ENCODE data around the gene GTPBP6.
A peak's percentile ranks its signal among the peaks of the same experiment; 100 is the strongest.
"Not testable (repeated sequence)": the region's sequence is repeated elsewhere in the genome, so short reads cannot be mapped to it uniquely, and the experiment has no call there.

Gene GTPBP6

DNA sequence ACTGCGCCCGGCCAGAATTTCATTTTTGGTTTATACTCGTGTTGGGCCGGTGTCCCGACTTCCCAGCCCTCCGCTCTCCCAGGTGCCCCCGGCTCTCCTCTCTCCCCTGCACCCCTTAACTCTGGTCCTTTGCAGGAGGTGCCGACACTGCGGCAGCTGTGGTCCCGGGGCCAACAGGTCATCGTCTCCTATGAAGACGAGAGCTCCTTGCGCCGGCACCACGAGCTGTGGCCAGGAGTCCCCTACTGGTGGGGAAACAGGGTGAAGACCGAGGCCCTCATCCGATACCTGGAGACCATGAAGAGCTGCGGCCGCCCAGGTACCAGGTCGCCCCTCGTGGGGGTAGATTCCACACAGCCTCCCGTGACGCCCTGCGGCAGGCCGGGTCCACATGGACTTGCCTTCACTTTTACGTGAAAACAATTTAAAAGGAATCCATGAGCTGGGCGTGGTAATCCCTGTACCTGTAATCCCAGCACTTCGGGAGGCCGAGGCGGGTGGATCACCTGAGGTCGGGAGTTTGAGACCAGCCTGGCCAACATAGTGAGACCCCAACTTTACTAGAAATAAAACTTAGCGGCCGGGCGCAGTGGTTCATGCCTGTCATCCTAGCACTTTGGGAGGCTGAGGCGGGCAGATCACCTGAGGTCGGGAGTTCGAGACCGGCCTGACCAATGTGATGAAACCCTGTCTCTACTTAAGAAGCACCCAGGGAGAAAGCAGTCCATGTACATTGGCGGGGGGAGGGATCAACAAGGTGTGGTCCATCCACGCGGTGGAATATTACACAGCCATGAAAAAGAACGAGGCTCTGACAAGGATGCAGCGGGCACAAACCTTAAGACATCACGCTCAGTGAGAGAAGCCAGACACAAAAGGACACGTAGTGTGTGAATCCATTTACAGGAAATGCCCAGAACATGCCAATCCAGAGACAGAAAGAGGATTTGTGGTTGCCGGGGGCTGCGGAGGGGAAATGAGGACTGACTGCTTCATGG, 25.4 kb downstream of the GTPBP6 start:
- no peak for DNase-seq (ENCODE audit: low spot score)

DNA sequence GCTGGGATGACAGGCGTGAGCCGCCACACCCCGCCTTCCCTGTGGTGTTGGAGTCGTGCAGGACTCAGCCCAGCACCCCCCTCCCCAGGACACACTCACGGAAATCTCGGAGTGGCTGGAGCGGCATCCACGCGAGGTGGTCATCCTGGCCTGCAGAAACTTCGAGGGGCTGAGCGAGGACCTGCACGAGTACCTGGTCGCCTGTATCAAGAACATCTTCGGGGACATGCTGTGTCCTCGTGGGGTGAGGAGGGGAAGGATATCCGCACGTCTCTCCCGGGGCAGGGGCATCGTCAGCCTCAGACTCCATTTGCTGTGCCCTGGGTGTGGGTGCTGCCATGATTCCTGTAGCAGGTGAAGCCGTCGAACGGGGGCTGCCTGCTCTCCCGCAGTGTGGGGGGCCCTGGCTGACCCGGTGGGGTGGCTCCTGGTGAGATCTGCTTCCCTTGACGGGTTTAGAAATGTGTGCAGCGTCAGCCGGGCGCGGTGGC, 27.1 kb downstream of the GTPBP6 start:
- DNase-seq (ENCODE audit: low spot score): no peak

DNA sequence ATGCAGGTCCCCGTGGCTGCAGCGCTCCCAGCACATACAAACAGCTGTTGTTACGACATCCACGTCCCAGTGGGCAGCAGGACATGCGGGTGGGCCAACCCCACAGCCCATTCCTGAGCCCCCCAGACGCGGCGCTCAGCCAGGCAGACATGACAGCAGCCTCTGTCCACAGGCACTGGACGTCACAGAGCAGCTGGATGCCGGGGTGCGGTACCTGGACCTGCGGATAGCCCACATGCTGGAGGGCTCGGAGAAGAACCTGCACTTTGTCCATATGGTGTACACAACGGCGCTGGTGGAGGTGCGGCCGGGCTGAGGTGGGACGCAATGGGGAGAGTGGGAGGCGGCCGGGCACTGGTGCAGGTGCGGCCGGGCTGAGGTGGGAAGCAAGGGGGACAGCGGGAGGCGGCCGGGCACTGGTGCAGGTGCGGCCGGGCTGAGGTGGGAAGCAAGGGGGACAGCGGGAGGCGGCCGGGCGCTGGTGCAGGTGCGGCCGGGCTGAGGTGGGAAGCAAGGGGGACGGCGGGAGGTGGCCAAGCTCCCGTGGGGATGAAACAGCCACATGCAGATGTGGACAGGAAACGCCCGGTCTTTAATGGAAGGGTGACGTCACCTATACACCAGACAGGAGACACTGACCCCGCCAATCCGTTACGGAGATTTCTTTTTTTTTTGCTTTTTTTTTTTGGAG, 28.0 kb downstream of the GTPBP6 start:
- no peak for DNase-seq (ENCODE audit: low spot score)

DNA sequence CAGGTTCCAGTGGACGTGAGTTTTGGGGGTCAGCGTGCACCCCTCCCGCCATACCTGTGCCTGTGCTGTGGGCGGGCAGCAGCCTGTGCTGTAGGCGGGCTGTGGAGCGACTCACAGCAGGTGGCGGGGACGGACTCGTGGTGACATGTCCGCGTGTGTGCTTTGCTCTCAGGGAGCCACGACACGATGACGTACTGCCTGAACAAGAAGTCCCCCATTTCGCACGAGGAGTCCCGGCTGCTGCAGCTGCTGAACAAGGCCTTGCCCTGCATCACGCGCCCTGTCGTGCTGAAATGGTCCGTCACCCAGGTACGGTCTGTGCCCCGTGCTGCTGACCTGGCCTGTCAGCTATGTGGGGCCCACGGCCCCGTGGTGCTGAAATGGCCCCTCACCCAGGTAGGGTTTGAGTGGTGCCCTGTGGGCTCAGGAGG, 30.0 kb downstream of the GTPBP6 start:
- no peak for DNase-seq (ENCODE audit: low spot score)

DNA sequence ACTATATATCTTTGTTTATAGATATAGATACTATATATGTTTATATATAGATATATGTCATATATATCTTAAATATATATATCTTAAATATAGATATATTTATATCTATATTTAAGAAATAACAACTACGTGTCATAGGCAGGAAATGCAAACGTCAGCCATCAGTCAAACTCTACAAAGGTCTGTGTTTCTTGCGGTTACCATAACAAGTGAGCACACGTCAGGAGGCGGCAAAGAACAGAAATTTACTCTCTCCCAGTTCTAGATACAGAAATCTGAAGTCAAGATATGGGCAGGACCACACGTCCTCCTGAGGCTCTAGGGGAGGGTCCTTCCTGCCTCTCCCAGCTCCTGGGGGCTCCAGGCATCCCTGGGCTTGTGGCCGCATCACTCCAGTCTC, 30.9 kb downstream of the GTPBP6 start:
- DNase-seq (ENCODE audit: low spot score): no peak

DNA sequence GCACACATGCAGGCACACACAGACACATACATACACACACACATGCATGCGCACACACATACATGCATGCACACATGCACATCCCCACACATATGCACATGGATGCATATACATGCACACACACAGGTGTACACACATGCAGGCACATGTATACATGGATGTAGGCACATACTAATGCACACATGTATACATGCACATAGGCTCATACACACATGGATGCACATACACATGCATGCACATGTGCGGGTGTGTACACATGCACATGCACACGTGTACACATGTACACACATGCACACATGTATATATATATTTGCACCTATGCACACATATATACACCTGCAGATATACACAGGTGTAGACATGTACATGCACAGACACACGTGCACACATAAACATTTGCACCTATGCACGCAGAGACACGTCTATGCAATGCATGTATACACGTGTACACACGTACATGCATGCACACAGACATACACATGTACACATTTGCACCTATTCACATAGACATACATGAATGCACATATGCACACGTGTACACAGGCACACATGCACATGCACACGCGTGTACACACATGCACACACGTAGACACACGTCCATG, 33.4 kb downstream of the GTPBP6 start:
- no peak for DNase-seq (ENCODE audit: low spot score)

DNA sequence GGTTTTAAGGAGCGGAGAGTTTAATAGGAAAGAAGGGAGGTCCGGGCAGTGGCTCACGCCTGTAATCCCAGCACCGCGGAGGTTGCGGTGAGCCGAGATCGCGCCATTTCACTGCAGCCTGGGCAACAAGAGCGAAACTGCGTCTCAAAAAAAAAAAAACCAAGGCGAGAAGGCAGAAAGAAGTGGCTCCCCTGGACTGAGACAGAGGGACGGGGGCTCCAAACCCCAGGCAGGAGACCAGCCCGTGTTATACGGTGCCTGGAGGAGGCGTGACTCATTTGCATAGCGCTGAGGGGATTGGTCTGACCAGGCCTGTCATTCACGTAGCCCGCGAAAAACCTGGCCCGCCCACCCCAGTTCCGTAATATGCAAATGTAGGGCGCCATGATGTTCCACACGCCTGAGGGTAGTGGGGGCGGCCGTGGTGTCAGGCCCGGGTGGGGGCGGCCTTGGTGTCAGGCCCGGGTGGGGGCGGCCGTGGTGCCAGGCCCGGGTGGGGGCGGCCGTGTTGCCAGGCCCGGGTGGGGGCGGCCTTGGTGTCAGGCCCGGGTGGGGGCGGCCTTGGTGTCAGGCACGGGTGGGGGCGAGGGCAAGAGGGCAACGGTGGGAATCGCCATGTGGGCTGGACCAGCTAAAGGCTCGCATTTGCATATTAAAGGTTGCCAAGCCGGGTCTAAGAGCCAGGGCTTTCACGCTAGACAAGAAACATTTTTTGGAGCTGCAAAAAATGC, 35.3 kb downstream of the GTPBP6 start:
- DNase-seq (ENCODE audit: low spot score): peak; percentile 93

DNA sequence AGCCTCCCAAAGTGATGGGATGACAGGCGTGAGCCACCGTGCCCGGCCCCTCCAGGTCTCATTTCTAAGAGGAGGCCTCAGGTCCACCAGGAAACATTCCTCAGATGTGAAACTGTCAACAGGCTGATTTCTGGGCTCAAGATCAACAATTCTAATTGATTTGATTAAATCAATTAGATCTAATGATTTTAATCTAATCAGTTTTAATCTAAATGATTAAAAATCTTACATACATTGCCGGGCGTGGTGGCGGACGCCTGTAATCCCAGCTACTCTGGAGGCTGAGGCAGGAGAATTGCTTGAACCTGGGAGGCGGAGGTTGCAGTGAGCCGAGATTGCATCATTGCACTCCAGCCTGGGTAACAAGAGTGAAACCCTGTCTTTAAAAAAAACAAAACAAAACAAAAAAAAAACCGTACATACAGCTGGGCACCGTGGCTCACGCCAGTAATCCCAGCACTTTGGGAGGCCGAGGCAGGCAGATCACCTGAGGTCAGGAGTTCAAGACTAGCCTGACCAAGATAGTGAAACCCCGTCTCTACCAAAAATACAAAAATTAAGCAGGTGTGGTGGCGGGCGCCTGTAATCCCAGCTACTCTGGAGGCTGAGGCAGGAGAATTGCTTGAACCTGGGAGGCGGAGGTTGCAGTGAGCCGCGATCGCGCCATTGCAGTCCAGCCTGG, 36.5 kb downstream of the GTPBP6 start:
- not testable (repeated sequence) for DNase-seq (ENCODE audit: low spot score)

DNA sequence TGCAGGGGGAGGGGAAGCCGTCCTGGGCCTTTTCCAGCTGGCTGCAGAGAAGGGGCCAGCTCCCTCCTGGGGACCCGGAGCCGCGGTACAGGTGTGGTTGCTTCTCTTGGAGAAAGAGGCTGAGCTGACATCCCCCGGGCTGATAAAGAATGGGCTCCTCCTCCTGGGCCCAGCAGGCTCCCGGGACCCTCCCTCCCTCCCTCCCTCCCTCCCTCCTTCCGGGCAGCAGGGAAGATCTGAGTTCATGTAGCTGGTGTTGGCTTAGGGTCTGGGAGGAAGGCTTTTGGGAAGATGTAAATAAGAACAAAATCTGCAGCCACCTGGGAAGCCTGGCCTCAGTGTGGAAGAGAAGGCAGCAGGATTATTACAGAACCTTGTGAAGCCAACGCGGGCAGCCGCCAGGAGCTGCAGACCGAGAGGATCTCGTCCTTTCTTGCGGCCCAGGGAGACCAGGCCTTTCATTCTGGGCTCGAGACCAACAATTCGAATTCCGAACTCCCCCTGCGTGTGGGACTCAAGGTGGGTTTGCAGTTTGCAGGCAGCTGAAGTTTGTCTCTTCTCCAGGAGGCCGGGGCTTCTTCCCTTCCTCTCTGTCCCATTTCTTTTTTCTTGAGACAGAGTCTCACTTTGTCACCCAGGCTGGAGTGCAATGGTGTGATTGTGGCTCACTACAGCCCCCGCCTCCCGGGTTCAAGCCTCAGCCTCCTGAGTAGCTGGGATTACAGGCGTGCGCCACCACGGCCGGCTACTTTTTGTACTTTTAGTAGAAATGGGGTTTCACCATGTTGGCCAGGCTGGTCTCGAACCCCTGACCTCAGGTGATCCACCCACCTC, 37.2 kb downstream of the GTPBP6 start, which contains the start of gene PLCXD1:
TSS of gene PLCXD1 (plus strand) at position 216 of the 834 bp plus-strand sequence. CDS start 2,807 bp downstream, outside the sequence.
- DNase-seq (ENCODE audit: low spot score): no peak

DNA sequence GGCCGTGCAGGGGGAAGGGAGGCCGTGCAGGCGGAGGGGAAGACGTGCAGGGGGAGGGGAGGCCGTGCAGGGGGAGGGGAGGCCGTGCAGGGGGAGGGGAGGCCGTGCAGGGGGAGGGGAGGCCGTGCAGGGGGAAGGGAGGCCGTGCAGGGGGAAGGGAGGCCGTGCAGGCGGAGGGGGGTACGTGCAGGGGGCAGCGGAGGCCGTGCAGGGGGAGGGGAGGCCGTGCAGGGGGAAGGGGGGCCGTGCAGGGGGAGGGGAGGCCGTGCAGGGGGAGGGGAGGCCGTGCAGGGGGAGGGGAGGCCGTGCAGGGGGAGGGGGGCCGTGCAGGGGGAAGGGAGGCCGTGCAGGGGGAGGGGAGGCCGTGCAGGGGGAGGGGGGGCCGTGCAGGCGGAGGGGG, 37.9 kb downstream of the GTPBP6 start:
- not testable (repeated sequence) for DNase-seq (ENCODE audit: low spot score)

DNA sequence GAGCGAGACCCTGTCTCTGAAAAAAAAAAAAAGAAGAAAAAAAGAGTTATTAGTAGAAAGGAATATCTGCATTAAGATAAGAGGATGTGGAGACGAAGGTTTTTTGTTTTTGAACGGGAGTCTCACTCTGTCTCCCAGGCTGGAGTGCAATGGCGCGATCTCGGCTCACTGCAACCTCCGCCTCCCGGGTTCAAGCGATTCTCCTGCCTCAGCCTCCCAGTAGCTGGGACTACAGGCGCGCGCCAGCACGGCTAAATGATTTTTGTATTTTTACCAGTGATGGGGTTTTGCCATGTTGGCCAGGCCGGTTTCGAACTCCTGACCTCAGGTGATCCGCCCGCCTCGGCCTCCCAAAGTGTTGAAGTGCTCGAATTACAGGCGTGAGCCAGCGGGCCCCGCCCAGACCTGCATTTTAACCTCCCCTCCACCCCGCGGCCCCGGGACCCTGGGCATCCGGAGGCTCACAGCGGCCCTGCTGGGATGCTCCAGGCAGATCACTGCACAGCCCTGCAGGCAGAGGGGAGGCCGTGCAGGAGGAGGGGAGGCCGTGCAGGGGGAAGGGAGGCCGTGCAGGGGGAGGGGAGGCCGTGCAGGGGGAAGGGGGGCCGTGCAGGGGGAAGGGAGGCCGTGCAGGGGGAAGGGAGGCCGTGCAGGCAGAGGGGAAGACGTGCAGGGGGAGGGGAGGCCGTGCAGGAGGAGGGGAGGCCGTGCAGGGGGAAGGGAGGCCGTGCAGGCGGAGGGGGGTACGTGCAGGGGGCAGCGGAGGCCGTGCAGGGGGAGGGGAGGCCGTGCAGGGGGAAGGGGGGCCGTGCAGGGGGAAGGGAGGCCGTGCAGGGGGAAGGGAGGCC, 38.6 kb downstream of the GTPBP6 start:
- DNase-seq (ENCODE audit: low spot score): not testable (repeated sequence)

DNA sequence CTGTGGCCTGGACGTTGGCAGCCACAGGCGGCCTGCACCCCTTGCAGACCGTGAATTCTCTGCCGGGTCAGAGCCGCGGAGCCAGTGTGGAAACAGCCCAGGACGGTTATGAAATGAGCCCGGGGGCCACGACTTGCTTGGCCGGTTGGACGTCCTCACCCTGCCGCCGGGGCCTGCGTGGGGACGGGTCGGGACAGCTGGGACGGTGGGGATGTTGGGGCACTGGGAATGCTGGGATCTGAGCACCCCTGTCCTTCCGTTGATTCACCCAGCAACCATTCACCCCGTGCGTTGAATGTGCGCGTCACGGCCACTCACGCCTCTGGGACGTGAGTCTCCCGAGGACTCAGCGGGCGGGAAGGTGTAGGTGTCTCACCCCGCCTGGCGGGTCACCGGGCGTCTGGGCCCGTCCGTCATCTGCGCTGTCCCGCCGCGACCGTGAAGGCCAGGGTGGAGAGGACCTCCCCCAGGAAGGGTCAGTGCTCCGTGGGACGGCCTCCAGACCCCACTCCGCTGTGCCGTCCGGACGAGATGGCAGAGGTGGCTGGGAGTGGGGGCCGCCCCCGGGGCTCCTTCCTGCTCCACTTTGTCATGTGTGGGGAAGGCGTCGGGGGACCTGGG, 41.9 kb downstream of the GTPBP6 start:
- peak; percentile 75 for DNase-seq (ENCODE audit: low spot score)

DNA sequence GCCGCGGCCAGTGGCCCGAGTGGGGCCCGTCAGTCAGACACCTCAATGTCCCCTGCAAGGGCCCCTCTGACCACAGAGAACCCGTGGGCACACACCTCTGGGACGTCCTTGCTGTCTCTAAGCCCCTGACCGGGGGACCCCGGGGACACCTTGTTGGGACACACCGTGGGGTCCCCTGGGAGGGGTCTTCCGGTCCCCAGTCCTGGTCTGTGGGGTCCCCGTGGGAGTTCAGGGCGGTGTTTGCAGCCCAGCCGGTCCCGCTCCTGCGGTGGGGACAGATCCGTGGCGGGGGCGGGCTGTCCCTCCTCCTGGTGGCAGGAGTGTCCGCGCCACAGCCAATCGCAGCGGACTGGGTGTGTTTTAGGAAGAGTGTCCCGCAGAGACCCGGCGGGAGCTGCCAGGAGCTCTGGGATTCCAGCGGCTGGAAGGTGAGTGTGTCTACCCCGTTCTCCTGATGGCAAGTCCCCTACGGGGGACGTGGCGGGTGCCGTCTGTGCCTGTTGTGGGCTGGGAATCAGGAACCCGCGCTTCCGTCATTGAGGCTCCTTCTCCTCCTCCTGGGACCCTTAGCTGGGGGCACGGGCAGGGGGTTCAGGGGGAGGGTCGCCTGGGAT, 42.5 kb downstream of the GTPBP6 start:
- peak; percentile 93 for DNase-seq (ENCODE audit: low spot score)

DNA sequence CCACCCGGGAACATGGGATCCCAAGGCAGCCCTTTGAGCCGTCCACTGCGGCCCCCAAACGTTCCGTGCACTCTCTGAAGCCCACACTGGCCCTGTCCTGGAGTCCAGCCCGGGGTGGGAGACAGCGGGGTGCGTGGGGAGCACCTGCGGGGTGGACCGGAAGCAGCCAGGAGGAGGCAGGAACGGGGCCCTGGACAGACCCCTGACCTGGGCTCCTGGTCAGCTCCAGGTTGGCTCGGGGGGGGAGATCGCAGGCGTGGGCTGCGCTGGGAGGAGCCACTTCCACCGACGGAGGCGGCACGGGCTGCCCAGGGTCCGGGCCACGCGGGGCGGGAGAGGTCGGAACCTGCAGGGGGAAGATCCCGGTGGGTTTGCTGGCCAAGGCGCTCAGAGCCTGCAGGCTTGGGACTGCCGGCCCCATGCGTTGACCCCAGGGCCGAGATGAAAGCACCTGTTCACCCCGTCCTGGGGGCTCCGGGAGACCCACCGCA, 43.1 kb downstream of the GTPBP6 start:
- DNase-seq (ENCODE audit: low spot score): no peak

DNA sequence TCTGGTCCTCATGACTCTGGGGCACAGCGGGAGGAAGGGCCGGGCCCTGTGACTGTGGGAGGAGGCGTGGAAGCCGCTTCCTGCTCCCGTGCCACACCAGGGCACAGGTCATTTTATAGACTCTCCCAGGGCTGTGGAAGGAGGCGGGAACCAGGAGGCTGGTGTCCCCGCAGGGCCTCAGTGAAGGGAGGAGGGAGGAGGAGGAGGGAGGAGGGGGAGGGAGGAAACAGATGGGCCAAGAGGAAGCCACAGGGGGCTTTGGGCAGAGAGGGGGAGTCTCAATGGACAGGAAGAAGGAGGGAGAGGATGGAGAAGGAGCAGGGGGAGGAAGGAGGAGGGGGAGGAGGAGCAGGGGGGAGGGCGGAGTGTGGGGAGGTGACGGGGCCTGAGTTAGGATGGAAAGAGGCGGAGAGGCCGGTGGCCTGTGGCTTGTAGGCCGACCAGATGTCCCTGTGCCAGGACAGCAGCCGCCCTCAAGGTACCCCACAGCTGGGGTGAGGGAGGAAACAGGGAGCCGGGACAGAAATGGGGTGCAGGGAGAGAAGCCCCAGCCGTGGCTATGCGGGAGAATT, 43.6 kb downstream of the GTPBP6 start:
- no peak for DNase-seq (ENCODE audit: low spot score)

DNA sequence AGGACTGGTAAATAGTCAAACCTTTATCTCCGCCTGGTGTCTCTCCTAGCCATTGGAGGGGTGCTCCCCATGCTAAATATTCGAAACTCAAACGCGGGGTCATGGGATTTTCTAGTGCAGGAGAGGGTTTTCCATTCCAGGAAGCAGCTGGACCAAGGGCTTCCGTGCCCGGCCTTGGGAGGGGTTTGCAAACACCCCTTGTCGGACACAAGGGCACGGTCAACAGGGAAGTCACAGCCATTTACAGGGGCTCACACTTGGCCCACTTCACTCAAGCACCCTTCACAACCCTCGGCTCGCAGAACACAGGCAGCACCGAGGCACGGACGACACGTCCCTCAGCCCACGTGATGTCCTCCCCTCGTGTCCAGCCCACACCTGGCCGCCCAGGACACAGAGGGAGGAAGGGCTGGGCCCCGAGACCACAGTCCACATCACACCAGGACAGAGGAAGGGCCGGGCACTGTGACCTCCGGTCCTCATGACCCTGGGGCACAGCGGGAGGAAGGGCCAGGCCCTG, 47.7 kb downstream of the GTPBP6 start:
- no peak for DNase-seq (ENCODE audit: low spot score)

DNA sequence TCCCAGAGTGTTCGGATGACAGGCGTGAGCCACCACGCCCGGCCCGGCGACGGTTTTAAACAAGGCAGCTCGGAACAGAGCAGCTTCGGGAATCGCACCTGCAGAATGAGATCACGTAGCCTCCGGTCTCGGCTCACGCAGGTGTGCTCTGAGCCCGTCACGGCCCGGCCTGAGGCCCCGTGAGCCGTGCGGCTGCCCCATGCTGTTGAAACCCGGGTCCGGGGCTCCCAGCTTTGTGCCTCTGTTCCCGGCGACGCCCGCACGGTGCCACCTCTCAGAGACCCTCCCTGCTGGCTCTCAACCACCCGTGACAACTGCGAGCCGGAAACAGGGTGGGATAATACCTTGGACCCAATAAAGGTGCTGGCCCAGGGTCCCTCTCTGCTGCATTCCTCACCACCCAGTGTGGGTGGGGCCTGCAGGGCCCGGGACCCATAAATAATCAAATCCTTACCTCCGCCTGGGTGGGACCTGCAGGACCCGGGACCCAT, 50.8 kb downstream of the GTPBP6 start:
- no peak for DNase-seq (ENCODE audit: low spot score)
